ENCODE data around the gene TMEM238L. TPM values are rescaled to one million over a fixed set of nuclear protein-coding genes. Genes with fewer than 3 reads are reported as not detected.

TMEM238L gene
- total RNA-seq, 4 donors from 2014 or later, result not detected

GRCh38 chr17:10793256-10793655 lies 10.6 kb downstream of the TMEM238L start:
- H3K4me1 ChIP-seq, result peaks cover 11 to 35% of the 10 kb centered on the region in 2 donors
- H3K36me3 ChIP-seq, result no peaks in the 10 kb centered on the region
- no peaks in the 10 kb centered on the region for H3K9me3 ChIP-seq
- H3K4me3 ChIP-seq (replicated peaks in 1 of 3), result no peak overlapping the region
- 94% methylated on average over 7 of the region's 7 CpGs for WGBS, 2 donors
- no peak for DNase-seq
- intact Hi-C loops (cut with DNase I), result no loop called here
- no peak overlapping the region for H3K27ac ChIP-seq
- no peaks in the 10 kb centered on the region for H3K27me3 ChIP-seq
- no peak for TF ChIP-seq POLR2A (IDR thresholded peaks at IDR 0.05)
- no peak for TF ChIP-seq CTCF (IDR thresholded peaks at IDR 0.05)

- intact Hi-C loops (cut with DNase I), result no loop called here
- Histone ChIP-seq H3K27me3 (no peaks in the 10 kb centered on the region), H3K4me1 (peaks cover under 1 to 24% of the 10 kb centered on the region in 2 donors), H3K27ac (no peak overlapping the region), H3K9me3 (no peaks in the 10 kb centered on the region), H3K36me3 (no peaks in the 10 kb centered on the region), H3K4me3 (replicated peaks in 1 of 3) (no peak overlapping the region)
- TF ChIP-seq CTCF (IDR thresholded peaks at IDR 0.05), result no peak
- no peak for TF ChIP-seq POLR2A (IDR thresholded peaks at IDR 0.05)
- no peak for DNase-seq
- WGBS, 2 donors, result 81 to 86% methylated on average over 4 to 7 of the region's 8 CpGs
Observed at GRCh38 chr17:10792151-10792550, 11.7 kb downstream of the TMEM238L start.

- TF ChIP-seq POLR2A (IDR thresholded peaks at IDR 0.05), result no peak
- no peak for TF ChIP-seq CTCF (IDR thresholded peaks at IDR 0.05)
- no peak overlapping the region for H3K4me3 ChIP-seq (replicated peaks in 1 of 3)
- WGBS, 2 donors, result 74 to 78% methylated on average over 9 of the region's 9 CpGs
- DNase-seq, result no peak
- H3K36me3 ChIP-seq, result no peaks in the 10 kb centered on the region
- no peaks in the 10 kb centered on the region for H3K27me3 ChIP-seq
- H3K4me1 ChIP-seq, result peaks cover 0 to 17% of the 10 kb centered on the region in 2 donors
- no peaks in the 10 kb centered on the region for H3K9me3 ChIP-seq
- H3K27ac ChIP-seq, result no peak overlapping the region
- intact Hi-C loops (cut with DNase I), result no loop called here
Observed at GRCh38 chr17:10790491-10791401, 13.2 kb downstream of the TMEM238L start.

DNA sequence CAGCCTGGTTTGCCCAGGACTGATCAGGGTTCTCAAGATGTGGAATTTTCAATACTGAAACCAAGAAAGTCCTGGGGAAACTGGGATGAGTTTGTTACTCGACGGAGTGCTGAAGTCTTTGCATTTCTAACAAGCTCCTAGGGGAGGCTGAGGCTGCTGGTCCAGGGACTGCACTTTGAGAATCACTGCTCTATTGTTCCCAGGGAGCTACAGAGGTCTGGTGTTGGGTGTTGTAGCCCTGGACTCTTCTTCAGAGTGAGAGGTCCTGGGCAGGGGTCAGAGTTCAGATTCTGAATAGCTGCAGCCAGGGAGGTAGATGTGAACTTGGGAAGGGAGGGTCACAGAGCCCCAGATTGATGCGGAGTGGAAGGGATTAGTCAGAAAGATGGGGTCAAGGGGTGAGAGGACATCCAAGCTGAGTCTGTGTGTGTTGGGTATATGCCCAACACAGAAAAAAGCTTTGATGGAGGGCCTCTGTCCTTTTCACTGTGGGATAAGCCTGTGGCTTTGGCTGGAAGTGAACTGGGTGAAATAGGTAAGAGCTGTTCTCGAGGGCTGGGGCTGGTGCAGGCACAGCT lies 14.1 kb downstream of the TMEM238L start:
- DNase-seq, result no peak
- H3K9me3 ChIP-seq, result no peaks in the 10 kb centered on the region
- peaks cover 0 to 17% of the 10 kb centered on the region in 2 donors for H3K4me1 ChIP-seq
- H3K27ac ChIP-seq, result no peak overlapping the region
- intact Hi-C loops (cut with DNase I), result no loop called here
- TF ChIP-seq POLR2A (IDR thresholded peaks at IDR 0.05) (no peak), CTCF (IDR thresholded peaks at IDR 0.05) (no peak)
- H3K4me3 ChIP-seq (replicated peaks in 1 of 3), result no peak overlapping the region
- H3K36me3 ChIP-seq, result no peaks in the 10 kb centered on the region
- 76 to 83% methylated on average over 4 of the region's 4 CpGs for WGBS, 2 donors
- H3K27me3 ChIP-seq, result no peaks in the 10 kb centered on the region
